GM19452 (cell line): ENCODE results near the gene KIAA0930.
"Not testable (repeated sequence)": the region's sequence is repeated elsewhere in the genome, so short reads cannot be mapped to it uniquely, and the experiment has no call there.

Experiments used
- ATAC-seq: cut with Tn5 transposase; IDR thresholded peaks from one replicate; pipeline ENCODE4 v1.9.1; 2021; ENCODE audit not compliant: unreplicated experiment

KIAA0930 gene

DNA sequence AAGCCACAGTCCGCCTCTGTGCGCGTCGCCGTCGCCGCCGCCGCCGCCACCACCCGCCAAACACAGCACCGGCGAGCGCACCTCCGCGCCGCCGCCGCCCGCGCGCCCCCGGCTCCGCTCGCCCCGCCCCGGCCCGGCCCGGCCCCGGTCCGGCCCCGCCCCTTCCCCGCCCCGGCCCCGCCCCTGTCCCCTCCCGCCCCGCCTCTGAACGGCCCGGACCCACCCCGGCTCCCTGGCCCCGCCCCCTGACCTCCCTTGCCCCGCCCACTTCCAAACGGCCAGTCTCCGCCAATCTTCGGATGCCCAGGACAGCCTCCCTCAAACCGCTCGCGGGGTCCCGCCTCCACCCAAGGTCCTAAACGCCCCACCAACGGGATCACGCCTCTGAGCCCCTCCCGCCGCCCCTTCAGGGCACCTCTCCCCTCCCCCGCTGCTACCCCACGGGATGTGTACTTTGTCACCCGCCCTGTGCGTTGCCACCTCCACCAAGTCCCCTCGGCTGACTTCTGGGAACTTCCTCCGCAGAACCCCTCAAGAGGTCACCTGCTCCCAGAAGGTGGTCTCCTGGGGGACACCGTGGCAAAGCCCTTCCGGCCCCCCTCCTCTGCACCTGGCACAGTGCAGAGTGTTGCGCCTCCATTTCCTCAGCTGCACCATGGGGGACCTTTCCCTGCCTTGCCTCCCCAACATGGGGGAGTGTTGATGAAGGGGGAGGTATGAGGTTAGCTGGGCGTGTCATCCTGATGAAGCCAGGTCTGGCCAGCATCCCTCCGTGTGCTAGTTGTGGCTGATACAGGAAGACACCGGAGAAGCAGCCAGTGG lies at the start of gene KIAA0930:
KIAA0930 (minus strand) TSS at position 85 of the 822 bp plus-strand sequence. CDS start 191 bp downstream, outside the sequence.
- ATAC-seq, result no peak

DNA sequence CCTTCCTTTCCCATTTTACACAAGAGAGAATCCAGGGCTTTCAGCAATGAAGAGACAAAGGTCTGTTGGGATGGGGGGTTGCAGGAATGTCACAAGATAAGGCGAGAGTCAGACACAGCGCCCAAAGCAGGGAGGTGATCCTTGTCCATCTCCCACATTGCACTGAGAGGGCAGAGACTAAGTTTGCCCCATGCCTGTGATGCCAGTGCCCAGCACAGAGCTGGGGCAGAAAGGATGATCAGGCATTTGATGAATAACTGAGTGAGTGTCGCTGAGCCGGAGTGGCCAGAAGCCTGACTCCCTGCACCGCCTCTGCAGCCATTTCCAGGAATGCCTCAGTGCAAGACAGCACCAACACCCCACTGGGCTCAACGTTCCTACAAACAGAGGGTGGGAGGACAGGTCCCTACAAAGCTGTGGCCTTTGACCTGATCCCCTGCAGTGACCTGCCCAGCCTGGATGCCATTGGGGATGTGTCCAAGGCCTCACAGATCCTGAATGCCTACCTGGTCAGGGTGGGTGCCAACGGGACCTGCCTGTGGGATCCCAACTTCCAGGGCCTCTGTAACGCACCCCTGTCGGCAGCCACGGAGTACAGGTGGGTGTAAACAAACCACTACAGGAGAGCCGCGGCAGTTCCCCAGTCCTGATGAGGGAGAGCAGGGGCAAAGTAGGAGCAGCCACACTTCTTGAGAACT lies 46.3 kb upstream of the KIAA0930 start:
- ATAC-seq, result no peak

DNA sequence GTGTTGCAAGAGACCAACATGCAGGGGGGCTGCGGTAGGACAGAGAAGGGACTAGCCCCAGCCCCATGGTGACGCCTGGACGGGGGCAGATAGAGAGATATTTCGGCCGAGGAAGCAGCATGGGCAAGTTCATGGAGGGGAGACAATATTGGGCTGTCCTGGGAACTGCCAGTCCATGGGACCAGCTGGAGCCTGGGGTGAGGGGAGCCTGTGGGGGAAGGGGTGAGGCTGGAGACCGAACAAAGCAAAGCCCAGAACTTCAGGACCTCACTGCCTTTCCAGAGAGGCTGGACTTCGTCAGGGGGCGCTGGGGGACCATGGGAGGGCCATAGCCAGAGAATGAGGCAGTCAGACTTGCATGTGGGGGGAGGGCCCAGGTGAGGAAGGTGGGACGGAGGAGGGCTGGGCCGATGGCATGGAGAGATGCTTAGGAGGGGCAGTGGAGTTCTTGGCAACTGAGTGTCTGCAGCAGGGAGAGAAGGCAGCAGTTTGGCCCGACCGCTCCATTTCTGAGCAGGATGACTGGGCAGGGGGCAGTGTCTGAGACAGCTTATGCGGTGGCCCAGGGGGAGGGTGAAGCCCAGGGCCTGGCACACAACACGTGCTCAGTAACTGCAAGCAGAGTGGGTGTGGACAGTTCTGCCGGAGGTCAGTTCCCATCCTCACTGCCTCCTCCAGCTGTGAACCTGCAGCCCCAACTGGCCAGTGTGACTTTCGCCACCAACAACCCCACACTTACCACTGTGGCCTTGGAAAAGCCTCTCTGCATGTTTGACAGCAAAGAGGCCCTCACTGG lies 44.8 kb upstream of the KIAA0930 start:
- no peak for ATAC-seq

DNA sequence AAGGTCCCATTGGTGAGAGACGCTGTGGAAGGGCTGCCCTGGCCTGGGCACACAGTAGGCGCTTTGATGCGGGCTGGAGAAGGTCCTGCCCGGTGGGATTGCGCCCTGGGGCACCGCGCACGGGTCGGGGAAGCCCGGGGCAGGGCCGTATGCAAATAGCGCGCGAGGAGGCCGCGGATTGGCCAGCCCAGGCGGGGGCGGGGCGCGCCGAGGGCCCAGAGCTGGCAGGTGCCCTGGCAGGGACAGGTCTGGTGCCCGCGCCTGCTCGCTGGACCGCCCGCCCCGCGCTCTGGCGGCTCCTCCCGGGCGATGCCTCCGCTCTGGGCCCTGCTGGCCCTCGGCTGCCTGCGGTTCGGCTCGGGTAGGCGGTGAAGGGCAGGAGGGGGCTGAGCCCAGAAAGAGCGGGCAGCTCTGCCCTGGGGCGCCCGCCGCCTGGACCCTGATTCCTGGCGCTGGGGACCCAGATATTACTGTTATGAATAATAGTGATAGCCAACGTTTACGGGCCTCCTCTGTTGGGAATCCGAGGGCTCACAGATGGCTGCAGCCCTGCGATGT lies 44.1 kb upstream of the KIAA0930 start, which contains the start of gene UPK3A:
UPK3A (plus strand) TSS at position 245 of the 558 bp plus-strand sequence; CDS start at position 310, 65 bp downstream.
- no peak for ATAC-seq

DNA sequence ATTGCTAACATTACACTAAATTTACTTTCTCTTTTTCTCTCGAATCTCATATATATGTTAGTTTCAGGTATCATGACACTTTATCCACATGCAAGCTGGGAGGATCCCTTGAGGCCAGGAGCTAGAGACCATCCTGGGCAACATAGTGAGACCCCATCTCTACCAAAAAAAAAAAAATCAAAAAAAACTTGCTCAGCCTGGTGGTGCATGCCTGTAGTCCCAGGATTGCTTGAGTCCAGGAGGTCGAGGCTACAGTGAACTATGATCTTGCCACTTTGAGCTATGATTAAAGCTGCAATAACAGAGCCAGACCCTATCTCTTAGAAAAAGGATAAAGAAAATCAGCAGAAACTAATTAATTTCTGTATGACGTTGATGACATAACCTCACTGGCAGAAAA lies 40.3 kb upstream of the KIAA0930 start:
- ATAC-seq, result no peak

DNA sequence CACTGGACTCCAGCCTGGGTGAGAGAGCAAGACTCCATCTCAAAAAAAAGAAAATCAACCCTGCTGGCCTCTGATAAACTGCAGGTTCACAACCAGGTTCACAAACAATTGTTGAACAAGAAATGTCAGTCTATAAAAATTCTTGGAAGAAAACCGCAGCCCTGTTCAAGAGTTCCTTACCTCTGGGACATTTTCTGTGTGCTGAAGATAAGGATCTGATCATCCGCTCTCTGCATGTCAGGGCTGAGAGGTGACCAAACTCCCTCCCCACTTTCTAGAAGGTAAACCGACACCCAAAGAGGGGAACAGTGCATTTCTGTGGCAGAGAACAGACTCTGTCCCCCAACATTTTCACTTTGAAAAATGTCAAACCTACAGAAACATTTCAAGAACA lies 39.9 kb upstream of the KIAA0930 start:
- ATAC-seq, result no peak

DNA sequence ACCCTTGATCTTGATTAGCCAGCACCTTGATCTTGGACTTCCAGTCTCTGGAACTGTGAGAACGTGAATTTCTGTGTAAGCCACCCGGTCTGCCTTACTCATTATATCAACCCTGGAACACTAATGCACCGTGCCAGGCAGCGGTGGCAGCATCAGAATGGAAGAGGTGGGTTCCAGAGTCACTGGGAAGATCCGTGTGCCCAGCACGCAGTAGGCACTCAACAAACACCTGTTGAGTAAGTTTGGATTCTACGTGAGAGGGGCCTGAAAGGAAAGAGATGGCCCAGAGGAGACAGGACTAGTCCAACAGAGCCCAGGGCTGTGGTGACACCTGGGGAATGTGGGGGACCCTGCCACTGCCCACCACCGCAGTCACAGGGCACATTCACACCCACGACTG lies 37.4 kb upstream of the KIAA0930 start:
- no peak for ATAC-seq

DNA sequence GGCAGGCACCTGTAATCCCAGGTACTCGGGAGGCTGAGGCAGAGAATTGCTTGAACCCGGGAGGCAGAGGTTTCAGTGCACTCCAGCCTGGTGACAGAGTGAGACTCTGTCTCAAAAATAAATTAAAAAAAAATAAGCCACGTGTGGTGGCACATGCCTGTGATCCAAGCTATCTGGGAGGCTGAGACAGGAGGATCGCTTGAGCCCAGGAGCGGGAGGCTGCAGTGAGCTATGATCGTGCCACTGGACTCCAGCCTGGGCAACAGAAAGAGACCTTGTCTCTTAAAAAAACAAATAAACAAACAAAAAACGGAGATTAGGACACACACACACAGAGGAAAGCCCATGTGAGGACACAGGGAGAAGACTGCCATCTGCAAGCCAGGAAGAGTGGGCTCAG lies 37.0 kb upstream of the KIAA0930 start:
- not testable (repeated sequence) for ATAC-seq

DNA sequence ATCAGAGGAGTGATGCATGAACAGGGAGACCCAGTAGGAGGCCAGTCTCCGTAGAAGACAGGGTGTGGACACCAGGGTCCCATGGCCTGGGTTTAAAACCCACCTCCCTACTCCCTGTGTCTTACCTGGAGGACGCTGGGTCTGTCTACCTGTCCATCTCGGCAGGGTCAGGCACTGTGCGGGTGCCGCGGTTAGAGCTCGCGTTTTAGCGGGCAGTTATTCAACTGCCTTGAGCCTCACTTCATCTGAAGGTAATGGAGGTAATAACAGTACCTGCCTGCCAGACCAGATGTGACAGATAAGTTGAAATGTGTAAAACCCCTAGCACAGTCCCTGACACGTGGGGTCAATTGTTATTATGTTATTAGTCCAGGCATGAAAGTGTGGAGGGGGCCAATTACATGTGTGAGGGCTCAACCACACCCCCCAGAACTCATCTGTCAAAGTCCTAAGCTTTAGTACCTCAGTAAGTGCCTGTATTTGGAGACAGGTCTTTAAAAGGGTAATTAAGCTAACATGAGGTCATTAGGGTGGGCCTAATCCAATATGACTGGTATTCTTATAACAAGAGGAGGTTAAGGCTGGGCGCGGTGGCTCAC lies 35.9 kb upstream of the KIAA0930 start:
- ATAC-seq, result no peak

DNA sequence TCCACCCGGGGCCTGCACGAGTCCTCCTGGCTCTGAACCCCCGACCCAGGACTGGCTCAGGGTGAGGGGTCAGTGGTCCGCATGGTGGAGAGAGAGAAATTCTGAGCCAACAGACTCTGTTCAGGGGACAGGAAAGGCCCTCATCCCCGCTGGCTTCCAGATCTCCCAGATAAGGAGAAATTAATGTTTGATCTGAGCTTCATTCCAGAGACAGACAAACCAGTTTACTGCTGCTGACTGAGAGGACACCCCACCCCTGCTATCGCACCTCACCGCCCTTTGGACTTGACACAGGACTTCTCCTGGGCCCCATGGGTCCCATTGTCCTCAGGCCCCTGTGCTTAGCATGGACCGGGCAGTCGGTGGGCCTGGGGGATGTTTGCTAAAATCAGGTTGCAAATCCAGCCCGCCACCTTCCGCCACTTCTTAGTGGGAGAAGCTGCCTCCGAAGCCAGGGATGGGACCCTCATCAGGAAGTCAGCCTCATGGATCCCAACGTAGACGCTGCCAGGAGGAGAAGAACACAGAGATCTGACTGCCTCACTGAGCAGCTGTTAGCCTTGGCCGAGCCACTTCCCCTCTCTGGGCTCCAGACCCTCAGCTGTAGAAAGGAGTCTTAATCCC lies 32.9 kb upstream of the KIAA0930 start:
- no peak for ATAC-seq

DNA sequence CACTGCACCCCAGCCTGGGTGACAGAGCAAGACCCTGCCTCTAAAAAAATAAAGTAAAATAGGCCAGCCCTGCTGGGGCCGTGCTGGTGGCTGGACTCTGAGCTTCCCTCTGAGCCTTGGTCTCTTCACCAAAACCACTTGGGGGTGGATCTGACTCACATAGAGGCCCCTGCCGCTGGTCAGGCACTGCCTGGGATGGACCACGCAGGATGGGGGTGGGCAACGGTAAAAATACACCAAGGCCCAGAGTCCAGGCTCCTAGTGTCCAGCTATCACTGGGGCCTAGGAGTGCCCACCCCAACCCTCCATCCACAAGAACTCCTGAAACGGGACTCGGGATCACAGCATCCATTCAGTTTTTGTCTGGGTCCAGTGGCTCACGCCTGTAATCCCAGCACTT lies 31.8 kb upstream of the KIAA0930 start:
- ATAC-seq, result no peak

DNA sequence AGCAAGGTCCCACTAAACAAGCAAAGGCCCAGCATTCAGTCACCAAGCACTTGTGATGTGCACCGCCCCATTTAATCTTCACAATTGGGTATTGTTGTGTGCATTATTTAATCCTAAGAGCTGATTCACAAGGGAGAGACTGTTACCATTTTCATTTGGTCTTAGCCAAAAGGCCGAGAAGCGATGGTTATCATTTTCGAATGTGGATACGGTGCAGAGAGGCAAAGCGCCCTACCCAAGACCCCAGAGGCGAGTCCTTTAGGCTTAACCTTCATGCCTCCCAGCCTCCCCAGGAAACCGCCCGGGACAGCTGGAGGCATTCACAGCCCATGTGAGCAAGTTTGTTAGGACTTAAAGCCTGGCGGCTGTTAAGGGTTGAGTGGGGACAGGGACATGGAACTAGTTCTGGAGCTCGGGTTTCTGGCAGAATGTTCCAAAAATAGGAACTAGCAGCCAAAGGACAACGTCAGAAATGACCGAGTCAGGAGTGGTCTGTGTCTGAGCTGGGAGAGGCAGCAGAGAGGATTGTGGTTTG lies 31.0 kb upstream of the KIAA0930 start:
- no peak for ATAC-seq

DNA sequence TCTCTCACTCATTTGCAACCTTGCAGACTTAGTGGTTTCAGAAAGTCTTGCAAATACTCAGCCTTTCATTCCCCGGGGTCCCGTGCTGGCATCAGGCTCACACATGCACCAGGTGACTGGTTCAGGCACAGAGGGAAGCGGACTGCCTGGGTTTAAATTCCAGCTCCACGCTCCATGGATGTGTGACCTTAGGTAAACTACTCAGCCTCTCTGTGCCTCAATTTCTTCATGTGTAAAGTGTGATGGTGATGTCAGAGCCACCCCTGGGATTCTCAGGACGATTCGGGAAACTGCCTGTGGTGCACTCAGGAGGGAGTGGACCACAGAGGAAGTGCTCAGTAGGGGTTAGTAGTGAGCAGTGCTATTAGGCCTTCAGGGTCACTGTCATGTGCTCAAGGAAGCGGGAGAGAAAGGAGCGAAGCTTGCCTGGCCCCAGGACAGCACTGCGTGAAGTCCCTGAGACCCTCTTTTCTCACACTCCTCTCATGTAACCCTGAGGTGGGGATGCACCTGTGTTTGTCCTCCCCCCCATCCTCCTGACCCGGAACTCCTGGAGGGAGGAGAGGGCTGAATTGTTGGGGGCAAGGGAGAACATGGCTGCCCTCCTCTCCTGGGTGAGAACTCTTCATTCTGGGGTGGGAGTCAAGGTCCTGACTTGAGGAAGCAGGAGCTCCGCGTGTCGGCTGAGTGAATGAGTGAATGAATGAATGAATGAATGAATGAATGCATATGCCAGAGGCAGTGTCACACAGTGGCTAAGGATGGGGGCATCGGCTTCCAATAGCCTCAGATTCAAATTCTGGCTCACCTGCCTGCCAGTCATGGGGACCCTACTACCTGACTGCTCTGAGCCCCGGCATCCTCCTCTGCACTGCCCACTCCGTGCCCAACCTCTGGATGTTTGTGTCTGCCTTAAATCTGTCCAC lies 29.7 kb upstream of the KIAA0930 start:
- no peak for ATAC-seq

DNA sequence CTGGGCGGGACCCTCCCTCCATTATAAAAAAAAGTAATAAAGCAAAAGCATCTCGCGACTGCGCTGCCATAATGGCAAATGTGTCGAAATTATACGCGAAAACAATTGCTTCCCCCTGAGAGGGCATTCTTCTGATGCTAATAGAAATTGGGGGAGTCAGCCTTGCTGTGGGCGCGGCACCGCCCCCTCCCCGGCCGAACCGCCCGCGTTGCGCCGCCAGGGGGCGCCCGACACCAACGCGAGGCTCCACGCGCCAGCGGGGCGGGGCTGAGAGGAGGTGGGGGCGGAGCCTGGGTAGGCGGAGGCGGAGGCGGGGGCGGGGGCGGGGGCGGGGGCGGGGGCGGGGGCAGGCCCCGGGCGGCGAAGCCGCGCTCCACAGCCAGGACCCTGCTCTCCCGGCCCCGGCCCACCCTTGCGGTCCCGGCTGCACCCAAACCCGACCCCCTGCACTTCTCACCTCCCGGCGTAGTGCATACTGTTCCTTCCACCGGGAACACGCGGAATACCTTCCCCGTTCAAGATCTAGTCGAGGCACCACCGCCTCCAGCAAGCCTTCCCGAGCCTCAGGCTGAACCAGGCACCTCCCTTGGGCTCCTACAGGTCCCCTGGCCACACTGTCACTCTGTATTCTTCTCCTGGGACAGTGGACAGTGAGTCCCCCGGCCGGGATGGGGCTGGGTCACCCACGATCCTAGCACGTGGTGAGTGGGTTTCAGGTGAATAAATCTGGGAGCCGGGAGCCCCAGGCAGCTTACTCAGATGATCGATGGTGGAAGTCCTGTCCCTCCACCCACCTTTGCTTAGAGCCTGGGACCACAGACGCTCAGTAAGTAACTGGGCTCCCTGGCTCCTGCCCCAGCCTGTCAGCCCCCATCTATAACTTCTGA lies 28.5 kb upstream of the KIAA0930 start:
- ATAC-seq, result no peak

DNA sequence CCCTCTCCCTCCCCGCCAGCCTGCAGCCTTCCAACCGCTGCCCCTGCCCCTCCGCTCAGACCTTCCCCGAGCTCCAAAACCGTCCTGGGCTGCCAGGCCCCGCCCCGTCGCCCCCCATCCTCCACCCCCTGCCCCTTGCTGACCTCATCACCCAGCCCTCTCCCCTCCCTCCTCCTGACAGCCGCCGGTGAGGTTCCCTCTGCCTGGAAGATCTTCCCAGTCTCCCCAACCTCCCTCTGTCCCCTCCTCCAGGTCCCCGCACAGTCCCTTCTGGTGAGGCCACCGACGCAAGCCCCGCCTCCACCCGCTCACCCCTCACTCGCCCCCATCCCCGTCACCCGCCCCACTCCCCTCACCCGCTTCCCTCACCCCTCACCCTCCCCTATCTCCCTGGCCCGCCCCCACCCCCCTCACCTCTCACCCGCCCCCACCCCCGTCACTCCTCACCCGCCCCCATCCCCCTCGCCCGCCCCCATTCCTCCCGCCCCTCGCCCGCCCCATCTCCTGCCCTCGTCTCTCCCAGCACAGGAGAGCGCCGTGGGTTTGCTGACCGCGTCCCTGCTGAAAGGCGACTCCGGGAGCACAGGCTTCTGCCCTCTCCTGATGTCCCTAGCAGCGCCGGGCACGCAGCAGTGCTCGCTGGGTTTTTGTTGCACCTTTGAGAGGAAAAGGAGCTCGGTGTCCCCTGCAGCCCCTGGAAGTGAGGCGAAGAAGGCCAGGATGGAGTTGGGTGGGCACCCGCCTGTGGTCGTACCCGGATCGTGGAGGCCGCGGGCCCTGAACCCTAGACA lies 27.7 kb upstream of the KIAA0930 start:
- no peak for ATAC-seq

DNA sequence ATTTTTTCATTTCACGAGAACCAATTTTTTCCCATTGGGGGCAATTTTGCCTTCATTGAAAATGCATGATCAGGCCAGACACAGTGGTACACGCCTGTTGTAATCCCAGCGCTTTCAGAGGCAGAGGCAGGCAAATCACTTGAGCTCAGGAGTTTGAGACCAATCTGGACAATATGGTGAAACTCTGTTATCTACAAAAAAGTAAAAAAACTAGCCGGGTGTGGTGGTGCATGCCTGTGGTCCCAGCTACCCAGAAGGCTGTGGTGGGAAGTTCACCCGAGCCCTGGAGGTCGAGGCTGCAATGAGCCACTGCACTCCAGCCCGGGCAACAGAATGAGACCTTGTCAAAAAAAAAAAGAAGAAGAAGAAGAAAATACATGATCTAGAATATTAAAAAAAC lies 24.8 kb upstream of the KIAA0930 start:
- ATAC-seq, result no peak
